Measurements from ENCODE around the gene STXBP6. TPM values are rescaled to one million over a fixed set of nuclear protein-coding genes. Genes with fewer than 3 reads are reported as not detected.

Gene STXBP6
- total and polyA plus RNA-seq, 2 of the 13 experiments (the other 11 are each of a cell fraction or from before 2014, with no cell fraction given) = 35.3 to 42.8 TPM

DNA sequence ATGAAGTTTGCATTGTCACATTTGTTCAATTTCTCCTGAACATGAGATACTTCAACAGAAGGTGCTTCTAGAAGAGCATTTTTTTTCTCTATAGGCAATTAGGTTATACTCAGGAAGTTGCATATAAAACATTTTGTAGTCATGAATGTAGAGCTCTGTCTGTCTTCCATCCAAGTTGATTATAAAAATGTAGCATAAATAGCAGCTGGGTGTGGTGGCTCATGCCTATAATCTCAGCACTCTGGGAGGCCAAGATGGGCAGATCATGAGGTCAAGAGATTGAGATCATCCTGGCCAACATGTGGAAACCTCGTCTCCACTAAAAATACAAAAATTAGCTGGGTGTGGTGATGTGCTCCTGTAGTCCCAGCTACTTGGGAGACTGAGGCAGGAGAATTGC lies 39.5 kb upstream of the STXBP6 start:
- in situ Hi-C loops (cut with HindIII; ENCODE audit: extremely low pct_ligation_motif_present, low pct_unique_long_range_greater_than_20kb) (no loop called here), intact Hi-C loops (cut with micrococcal nuclease; ENCODE audit: unreplicated experiment) (no loop called here)
- no peaks in the 10 kb centered on the region for H3K36me3 ChIP-seq (replicated peaks in 1 of 2; ENCODE audit: control insufficient read depth in 1 of 2, insufficient read depth in 2 of 2, low read length in 2 of 2)
- ChIA-PET CTCF (ENCODE audit: low intra/inter-chr PET ratio, low total read pairs) (no interaction called here), POLR2A (no interaction called here)
- H3K79me2 ChIP-seq (ENCODE audit: insufficient read depth, low read length) = no peaks in the 10 kb centered on the region
- H2AFZ ChIP-seq (ENCODE audit: low read length) = no peak overlapping the region
- no peaks in the 10 kb centered on the region for H3K9me3 ChIP-seq (ENCODE audit: low read length)
- TF ChIP-seq, protein P1, sequence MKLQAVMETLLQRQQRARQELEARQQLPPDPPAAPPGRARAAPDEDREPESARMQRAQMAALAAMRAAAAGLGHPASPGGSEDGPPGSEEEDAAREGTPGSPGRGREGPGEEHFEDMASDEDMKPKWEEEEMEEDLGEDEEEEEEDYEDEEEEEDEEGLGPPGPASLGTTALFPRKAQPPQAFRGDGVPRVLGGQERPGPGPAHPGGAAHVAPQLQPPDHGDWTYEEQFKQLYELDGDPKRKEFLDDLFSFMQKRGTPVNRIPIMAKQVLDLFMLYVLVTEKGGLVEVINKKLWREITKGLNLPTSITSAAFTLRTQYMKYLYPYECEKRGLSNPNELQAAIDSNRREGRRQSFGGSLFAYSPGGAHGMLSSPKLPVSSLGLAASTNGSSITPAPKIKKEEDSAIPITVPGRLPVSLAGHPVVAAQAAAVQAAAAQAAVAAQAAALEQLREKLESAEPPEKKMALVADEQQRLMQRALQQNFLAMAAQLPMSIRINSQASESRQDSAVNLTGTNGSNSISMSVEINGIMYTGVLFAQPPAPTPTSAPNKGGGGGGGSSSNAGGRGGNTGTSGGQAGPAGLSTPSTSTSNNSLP (IDR thresholded peaks at IDR 0.05; ENCODE audit: low read depth, low read length) = no peak
- TF ChIP-seq KDM1A (CRISPR knock-in tag; IDR thresholded peaks at IDR 0.05) (no peak), PHB2 (IDR thresholded peaks at IDR 0.05; ENCODE audit: partially characterized antibody) (no peak), ZNF772 (CRISPR knock-in tag; IDR thresholded peaks at IDR 0.05) (no peak), CCAR2 (optimal IDR thresholded peaks at IDR 0.05; ENCODE audit: low read depth, low read length) (no peak), FOXO1 (CRISPR knock-in tag; IDR thresholded peaks at IDR 0.05) (no peak), MBD4 (IDR thresholded peaks at IDR 0.05; ENCODE audit: borderline replicate concordance, low read length) (no peak), SPEN (CRISPR knock-in tag; IDR thresholded peaks at IDR 0.05; ENCODE audit: low read depth) (no peak), ZNF33B (CRISPR knock-in tag; IDR thresholded peaks at IDR 0.05) (no peak), ZNF430 (CRISPR knock-in tag; IDR thresholded peaks at IDR 0.05) (no peak), GFI1 (CRISPR knock-in tag; IDR thresholded peaks at IDR 0.05; ENCODE audit: borderline replicate concordance) (no peak), ASH2L (IDR thresholded peaks at IDR 0.05; ENCODE audit: insufficient read length, low read depth, low read length) (no peak), ZNF562 (CRISPR knock-in tag; IDR thresholded peaks at IDR 0.05; ENCODE audit: borderline replicate concordance) (no peak), ZNF768 (CRISPR knock-in tag; IDR thresholded peaks at IDR 0.05) (no peak), YY1 (IDR thresholded peaks at IDR 0.05; ENCODE audit: insufficient read depth, insufficient replicate concordance, low read depth, low read length) (no peak), ZC3H13 (CRISPR knock-in tag; IDR thresholded peaks at IDR 0.05) (no peak)
- TF ChIP-seq, protein P2, sequence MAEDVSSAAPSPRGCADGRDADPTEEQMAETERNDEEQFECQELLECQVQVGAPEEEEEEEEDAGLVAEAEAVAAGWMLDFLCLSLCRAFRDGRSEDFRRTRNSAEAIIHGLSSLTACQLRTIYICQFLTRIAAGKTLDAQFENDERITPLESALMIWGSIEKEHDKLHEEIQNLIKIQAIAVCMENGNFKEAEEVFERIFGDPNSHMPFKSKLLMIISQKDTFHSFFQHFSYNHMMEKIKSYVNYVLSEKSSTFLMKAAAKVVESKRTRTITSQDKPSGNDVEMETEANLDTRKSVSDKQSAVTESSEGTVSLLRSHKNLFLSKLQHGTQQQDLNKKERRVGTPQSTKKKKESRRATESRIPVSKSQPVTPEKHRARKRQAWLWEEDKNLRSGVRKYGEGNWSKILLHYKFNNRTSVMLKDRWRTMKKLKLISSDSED (CRISPR knock-in tag; IDR thresholded peaks at IDR 0.05) = no peak
- TF ChIP-seq, protein P3, sequence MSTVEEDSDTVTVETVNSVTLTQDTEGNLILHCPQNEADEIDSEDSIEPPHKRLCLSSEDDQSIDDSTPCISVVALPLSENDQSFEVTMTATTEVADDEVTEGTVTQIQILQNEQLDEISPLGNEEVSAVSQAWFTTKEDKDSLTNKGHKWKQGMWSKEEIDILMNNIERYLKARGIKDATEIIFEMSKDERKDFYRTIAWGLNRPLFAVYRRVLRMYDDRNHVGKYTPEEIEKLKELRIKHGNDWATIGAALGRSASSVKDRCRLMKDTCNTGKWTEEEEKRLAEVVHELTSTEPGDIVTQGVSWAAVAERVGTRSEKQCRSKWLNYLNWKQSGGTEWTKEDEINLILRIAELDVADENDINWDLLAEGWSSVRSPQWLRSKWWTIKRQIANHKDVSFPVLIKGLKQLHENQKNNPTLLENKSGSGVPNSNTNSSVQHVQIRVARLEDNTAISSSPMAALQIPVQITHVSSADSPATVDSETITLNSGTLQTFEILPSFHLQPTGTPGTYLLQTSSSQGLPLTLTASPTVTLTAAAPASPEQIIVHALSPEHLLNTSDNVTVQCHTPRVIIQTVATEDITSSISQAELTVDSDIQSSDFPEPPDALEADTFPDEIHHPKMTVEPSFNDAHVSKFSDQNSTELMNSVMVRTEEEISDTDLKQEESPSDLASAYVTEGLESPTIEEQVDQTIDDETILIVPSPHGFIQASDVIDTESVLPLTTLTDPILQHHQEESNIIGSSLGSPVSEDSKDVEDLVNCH (CRISPR knock-in tag; IDR thresholded peaks at IDR 0.05) = no peak
- TF ChIP-seq, protein P4, sequence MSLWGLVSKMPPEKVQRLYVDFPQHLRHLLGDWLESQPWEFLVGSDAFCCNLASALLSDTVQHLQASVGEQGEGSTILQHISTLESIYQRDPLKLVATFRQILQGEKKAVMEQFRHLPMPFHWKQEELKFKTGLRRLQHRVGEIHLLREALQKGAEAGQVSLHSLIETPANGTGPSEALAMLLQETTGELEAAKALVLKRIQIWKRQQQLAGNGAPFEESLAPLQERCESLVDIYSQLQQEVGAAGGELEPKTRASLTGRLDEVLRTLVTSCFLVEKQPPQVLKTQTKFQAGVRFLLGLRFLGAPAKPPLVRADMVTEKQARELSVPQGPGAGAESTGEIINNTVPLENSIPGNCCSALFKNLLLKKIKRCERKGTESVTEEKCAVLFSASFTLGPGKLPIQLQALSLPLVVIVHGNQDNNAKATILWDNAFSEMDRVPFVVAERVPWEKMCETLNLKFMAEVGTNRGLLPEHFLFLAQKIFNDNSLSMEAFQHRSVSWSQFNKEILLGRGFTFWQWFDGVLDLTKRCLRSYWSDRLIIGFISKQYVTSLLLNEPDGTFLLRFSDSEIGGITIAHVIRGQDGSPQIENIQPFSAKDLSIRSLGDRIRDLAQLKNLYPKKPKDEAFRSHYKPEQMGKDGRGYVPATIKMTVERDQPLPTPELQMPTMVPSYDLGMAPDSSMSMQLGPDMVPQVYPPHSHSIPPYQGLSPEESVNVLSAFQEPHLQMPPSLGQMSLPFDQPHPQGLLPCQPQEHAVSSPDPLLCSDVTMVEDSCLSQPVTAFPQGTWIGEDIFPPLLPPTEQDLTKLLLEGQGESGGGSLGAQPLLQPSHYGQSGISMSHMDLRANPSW (CRISPR knock-in tag; IDR thresholded peaks at IDR 0.05; ENCODE audit: borderline replicate concordance) = no peak
- no peak overlapping the region for H3K4me2 ChIP-seq (ENCODE audit: low read depth, low read length)
- BruUV-seq (replicated peaks) = no TSS peak
- DNase-seq (ENCODE audit: low spot score) = no peak
- H3K27ac ChIP-seq (ENCODE audit: extremely low read length, insufficient read depth, low read length) = no peak overlapping the region
- H3K27me3 ChIP-seq (ENCODE audit: control insufficient read depth in 1 of 2, insufficient read depth in 2 of 2, low read length in 2 of 2) = no peaks in the 10 kb centered on the region
- no peak overlapping the region for H3K9ac ChIP-seq (ENCODE audit: insufficient read depth, low read depth, low read length)
- no peak for ATAC-seq
- FAIRE-seq = no peak
- H3K4me1 ChIP-seq (ENCODE audit: insufficient read depth, low read length) = no peaks in the 10 kb centered on the region
- 0% methylated on average over 1 of the region's 1 CpG for WGBS (ENCODE audit: low lambda C conversion rate)
- H4K20me1 ChIP-seq (ENCODE audit: insufficient read depth, low read length) = no peaks in the 10 kb centered on the region
- no peak overlapping the region for H3K4me3 ChIP-seq (replicated peaks in 1 of 3; ENCODE audit: insufficient read depth in 1 of 3, low read depth in 2 of 3, low read length in 3 of 3)

Data from HepG2 (cell line).